Mucosa of gallbladder (tissue), 1 donor: Measurements from ENCODE around the gene CMTM2. TPM values are rescaled to one million over a fixed set of nuclear protein-coding genes. Genes with fewer than 3 reads are reported as not detected.
A peak's percentile ranks its signal among the peaks of the same experiment; 100 is the strongest.
"Not testable (repeated sequence)": the region's sequence is repeated elsewhere in the genome, so short reads cannot be mapped to it uniquely, and the experiment has no call there.

Experiments
- DNase-seq: peaks from one replicate; pipeline ENCODE4 v3.0.0-alpha.2; 2020; ENCODE audit warnings: low spot score
- total RNA-seq: library from RNA; stranded (reverse); gene quantifications from one replicate; pipeline ENCODE4 v1.2.1, GENCODE V29; 2021
- donor health status: DM: no; HTN: no; CAD: no.

CMTM2 gene
- total RNA-seq, 1 donor from 2014 or later, result not detected

GRCh38 chr16:66581246-66581952, 2.1 kb downstream of the CMTM2 start:
- DNase-seq, result no peak

GRCh38 chr16:66585481-66586239, 6.4 kb downstream of the CMTM2 start:
- no peak for DNase-seq

GRCh38 chr16:66587881-66588600, 8.8 kb downstream of the CMTM2 start:
- no peak for DNase-seq

- DNase-seq, result peak; percentile 32
These were observed 9.9 kb downstream of the CMTM2 start for GRCh38 chr16:66588981-66589713.

GRCh38 chr16:66590322-66590721, 11.1 kb downstream of the CMTM2 start:
- DNase-seq, result no peak

- no peak for DNase-seq
These were observed 11.8 kb downstream of the CMTM2 start for GRCh38 chr16:66591018-66591417.

- no peak for DNase-seq
These were observed 13.0 kb downstream of the CMTM2 start for GRCh38 chr16:66592241-66592640.

GRCh38 chr16:66592814-66593213, 13.6 kb downstream of the CMTM2 start:
- no peak for DNase-seq

- no peak for DNase-seq
These were observed 15.5 kb downstream of the CMTM2 start for GRCh38 chr16:66594739-66595138.

GRCh38 chr16:66596559-66596958, 17.3 kb downstream of the CMTM2 start:
- not testable (repeated sequence) for DNase-seq

GRCh38 chr16:66596986-66597848, 18.0 kb downstream of the CMTM2 start:
- DNase-seq, result no peak

- no peak for DNase-seq
These were observed 18.8 kb downstream of the CMTM2 start for GRCh38 chr16:66598111-66598510.

- no peak for DNase-seq
These were observed 20.5 kb downstream of the CMTM2 start for GRCh38 chr16:66599726-66600125.

GRCh38 chr16:66600477-66600876, 21.2 kb downstream of the CMTM2 start:
- no peak for DNase-seq

GRCh38 chr16:66601471-66601870, 22.2 kb downstream of the CMTM2 start:
- DNase-seq, result no peak

GRCh38 chr16:66603537-66604375, 24.5 kb downstream of the CMTM2 start:
- peak; percentile 61 for DNase-seq

- DNase-seq, result peak; percentile 61
These were observed 25.3 kb downstream of the CMTM2 start, which contains the start of gene CMTM3 for GRCh38 chr16:66604376-66605176. TSS of gene CMTM3 (plus strand) at chr16:66604704. CDS start at chr16:66604806, 102 bp downstream.

- no peak for DNase-seq
These were observed 26.1 kb downstream of the CMTM2 start for GRCh38 chr16:66605177-66605978.
